Measurements from ENCODE around the gene SLC3A2.

SLC3A2 gene

GRCh38 chr11:62911137-62912130 lies 30.7 kb downstream of the SLC3A2 start:
- no peak for DNase-seq

DNA sequence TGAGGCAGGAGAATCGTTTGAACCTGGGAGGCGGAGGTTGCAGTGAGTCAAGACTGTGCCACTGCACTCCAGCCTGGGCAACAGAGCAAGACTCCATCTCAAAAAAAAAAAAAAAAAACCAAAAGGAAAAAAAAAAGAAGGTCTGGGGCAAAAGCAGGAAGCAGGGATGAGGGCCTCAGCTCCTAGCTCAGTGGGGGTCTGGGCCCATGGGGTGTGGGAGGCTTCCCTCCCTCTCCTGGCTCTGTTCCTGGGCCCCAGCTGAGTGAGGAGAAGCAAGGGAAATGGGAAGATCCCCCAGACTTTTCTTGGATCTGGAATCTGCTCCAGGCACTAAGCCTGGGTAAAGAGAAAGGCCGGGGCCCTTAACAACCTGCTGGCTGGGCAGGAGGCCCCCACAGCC lies 31.6 kb downstream of the SLC3A2 start:
- no peak for DNase-seq

DNA sequence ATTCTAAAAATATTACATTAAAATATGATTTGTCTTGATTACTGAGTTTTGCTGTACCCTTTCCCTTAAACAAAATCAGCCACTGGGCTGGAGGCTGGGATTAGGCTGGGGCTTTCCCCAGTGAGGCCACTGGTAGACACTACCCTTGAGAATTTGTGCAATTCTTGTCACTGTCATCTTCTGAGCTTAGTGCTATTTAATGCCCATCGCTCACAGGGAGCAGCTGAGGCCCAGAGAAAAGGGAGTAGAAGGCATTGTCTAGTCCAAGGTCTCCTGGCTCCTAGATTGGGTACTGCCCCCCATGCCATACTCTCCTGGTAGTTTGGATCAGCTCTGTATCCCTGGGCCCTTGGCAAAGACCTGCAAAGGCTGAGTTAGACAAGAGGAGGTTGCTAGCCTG lies 33.7 kb downstream of the SLC3A2 start:
- no peak for DNase-seq

- DNase-seq, result no peak
These were observed 37.3 kb downstream of the SLC3A2 start for GRCh38 chr11:62917906-62918502.

- DNase-seq, result no peak
These were observed 37.8 kb downstream of the SLC3A2 start for GRCh38 chr11:62918531-62918930.

- no peak for DNase-seq
These were observed 38.8 kb downstream of the SLC3A2 start for GRCh38 chr11:62919476-62919875.

DNA sequence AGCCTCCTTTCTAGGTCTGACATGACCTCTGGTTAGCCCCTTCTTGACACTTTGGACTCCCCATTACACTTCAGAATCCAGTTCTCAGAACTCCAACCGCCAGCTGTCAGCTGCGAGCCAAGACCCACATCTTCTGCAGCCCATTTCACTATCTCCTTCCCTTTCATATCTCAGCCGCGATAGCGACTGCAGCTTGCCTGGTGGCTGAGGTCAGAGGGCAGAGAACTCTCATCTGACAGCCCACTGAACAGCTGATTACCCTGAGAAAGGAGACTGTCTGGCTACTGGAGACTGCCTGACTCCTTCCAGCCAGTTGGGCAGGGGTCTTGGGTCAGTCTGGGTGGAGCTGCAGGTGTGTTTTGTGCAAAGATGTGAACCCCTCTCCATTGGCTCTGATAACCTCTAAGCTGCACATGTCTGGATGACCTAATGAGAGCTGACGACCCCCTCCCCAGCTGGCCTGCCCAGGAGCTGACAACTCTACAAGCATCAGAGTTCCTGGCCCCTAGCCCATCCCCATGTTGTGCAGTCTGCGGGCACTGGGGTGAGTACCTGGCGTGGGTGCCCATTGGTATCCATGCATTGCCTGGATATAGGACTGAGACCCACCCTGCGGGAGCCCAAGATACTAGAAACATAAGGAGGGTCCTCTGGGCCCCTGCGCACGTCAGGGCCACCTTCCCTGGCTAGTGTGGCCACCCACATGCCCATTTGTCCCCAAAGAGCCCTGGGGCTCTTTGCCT lies 39.4 kb downstream of the SLC3A2 start:
- no peak for DNase-seq

GRCh38 chr11:62921201-62921572 lies 40.5 kb downstream of the SLC3A2 start, which contains the start of gene CHRM1:
Gene CHRM1, minus strand, starts transcription at chr11:62921363. Its CDS starts 10,263 bp downstream, at chr11:62911100.
- DNase-seq, result no peak

DNA sequence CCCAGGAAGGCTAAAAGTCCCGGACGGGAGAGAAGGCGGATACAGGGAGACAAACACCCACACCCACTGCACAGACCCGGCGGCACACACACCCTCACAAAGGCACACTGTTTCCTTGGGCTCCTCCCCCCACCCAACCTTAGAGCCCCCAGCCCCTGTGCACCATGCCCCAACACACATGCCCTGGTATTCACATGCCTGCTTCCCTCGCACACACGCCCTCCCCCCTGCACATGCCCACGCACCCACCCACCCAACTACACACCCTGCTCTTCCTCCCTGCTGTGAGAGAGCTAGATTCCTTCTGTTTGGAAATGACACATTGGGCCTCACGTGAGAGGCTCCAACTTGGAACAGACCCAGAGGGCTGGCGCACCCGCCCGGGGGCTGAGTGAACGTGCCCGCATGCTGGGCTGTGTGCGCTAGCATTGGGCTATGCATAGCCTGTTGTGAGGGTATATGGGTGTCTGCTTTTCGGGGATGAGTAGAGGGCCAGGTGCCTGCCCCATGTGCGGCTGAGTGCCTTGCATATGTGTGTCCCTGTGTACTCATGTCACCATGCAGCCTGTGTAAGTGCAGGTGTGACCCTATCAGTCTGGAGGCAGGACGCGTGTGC lies 41.0 kb downstream of the SLC3A2 start:
- no peak for DNase-seq

GRCh38 chr11:62922189-62922589 lies 41.5 kb downstream of the SLC3A2 start:
- DNase-seq, result no peak

GRCh38 chr11:62922653-62923431 lies 42.1 kb downstream of the SLC3A2 start:
- DNase-seq, result no peak

GRCh38 chr11:62923601-62924411 lies 43.1 kb downstream of the SLC3A2 start:
- no peak for DNase-seq

DNA sequence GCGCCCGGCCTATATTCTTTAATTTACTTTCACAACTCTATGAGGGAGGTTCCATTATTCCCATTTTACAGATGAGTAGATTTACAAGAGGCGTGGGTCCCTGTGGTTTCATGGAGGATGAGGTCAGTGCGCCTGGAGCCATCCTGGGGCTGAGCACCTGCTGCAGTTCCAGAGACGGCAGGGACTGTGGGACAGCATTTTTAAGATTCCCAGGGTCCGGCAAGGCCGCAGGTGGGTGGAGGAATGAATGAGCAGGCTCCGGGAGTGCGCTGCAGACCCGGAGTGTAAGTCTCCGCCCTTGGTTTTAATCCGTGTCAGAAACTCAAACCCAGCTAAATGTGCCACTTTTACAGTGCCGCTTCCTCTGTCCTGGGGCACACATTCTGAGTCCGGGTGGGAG lies 44.6 kb downstream of the SLC3A2 start:
- no peak for DNase-seq

- no peak for DNase-seq
These were observed 45.3 kb downstream of the SLC3A2 start for GRCh38 chr11:62925745-62926679.

DNA sequence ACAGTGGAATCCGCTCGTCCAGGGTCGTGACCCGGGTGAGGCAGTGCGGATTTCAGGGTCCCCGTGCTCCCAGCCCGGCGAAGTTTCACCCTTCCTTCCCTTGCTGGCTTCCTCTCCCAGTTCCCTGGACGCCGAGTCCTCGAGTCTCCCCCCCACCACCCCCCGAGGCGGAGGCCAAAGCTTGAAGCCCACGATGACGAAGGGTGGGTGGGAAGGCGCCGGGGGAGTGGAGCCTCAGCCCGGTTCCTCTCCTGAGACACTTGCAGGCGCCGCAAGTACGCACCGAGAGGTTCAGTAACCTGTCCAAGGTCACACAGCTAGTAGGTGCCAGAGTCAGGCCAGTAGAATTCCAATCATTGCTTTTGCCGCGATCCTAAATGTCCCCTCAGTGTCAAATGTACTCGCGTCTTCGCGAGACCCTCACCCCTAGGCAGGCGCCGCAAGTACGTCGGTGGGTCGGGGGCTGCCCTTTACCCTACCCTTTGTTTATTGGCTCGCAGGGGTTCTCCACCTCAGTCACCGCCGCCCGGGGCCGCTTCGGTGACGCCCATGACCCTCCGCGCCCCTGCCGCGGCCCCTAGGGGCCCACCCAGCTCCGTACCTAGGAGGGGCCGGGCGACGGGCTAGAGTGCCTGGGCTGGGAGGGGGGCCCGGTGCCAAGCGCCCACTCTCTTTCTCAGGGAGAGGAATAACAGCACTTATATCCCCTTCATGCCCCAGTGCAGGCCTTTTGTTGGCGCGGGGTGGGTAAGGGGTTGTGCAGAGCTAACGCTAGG lies 46.2 kb downstream of the SLC3A2 start:
- no peak for DNase-seq

DNA sequence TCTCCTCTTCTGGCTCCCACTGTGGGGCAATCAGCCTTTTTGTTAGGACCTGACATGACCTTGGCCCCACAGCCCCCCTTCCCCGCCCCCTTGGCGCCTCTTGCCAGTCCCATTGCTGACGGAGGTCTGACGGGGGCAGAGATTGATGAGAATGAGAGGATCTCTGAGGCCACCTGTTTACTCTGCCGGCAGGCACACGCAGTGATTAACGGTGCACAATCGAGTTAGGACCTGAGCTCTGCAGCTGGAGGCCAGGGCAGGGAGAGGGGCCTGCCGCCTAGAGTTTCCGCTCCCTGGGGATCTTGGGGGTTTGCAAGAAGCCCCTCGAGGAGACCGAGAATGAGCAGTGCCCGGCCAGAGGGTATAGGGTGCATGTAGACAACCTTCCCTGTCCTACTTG lies 47.3 kb downstream of the SLC3A2 start:
- no peak for DNase-seq

DNA sequence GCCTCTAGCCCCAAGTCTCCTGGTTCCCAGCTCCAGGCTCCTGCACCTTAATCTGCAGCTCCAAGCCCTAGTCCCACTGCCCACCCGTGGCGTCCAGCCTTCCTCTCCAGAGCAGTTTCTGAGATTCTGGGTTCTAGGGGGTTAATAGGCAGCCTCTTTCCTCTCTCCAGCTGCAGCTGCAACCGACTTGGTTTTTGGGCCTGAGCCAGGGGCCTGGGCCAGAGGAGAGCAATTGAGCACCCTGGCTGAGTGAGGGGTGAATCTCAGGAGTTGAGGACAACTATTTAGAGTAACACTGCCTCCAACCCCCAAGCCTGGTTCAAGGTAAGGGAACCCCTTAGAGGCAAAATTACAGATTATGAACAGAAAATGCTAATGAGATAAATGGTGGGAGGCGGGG lies 49.5 kb downstream of the SLC3A2 start:
- DNase-seq, result no peak

DNA sequence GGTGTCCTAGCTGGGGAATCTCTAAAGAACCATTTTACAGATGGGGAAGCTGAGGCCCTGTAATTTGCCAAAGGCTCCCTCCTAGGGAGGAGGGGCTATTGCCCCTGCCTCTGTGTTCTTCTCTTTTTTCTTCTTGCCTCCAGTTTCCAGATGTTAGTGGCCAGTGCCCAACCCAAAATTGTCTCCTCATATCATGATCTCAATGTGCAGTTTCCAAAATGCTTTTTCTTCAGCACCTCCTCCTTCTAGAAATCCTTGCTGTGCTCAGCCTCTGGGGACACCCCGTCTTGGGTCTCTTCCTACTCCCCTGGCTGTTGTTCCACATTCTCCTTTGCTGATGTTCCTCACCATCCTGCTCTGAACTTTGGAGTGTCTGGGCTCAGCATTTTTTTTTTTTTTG lies 50.0 kb downstream of the SLC3A2 start:
- no peak for DNase-seq

All from CD4-positive, alpha-beta T cell treated with Interleukin-12 subunit alpha and Interleukin-12 subunit beta, for 1 hour (primary cell).